NB4 (cell line): ENCODE data around the gene TLR8.
A peak's percentile ranks its signal among the peaks of the same experiment; 100 is the strongest.

Experiments
- DNase-seq: peaks from one replicate; pipeline ENCODE4 v3.0.0; 2010; ENCODE audit warnings: low read depth
- H3K4me3 ChIP-seq: one replicate; pipeline ENCODE4 v1.5.1; 2011; ENCODE audit warnings: mild to moderate bottlenecking, low read depth, low read length, moderate library complexity
- MYC ChIP-seq: IDR thresholded peaks from 2 replicates; pipeline ENCODE4 v1.6.1; 2011; ENCODE audit warnings: low read depth, low read length
- POLR2A ChIP-seq: IDR thresholded peaks from 2 replicates; pipeline ENCODE4 v1.6.1; 2011; ENCODE audit warnings: mild to moderate bottlenecking; ENCODE audit not compliant: insufficient read length; ENCODE audit errors: extremely low read depth
- TF ChIP-seq, protein P1 (sequence below): IDR thresholded peaks from one replicate; pipeline ENCODE4 v1.5.1; 2012; ENCODE audit warnings: low read depth, low read length
- TF ChIP-seq, protein P2 (sequence below): IDR thresholded peaks from 2 replicates; pipeline ENCODE4 v1.6.1; 2011; ENCODE audit warnings: low read depth, low read length

The TLR8 gene

DNA sequence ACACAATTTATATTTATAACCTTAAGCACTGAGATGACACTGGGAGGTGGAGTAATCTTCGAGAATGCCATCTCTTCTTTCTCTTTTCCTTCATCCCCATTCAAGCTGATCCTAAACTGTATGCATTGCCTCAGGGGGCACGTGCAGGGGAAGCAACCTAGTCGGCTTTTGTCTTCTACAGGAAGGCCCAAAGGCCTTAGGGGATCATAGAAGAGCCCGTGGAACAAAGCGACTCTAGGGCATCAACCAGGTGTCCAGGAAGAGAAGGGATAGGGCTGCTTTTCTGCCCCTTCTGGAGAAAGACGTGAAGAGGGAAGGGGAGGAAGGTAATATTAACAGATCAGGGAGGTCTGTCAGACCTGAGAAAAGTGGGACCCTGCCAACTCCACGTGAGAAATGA, 6.9 kb upstream of the TLR8 start:
- TF ChIP-seq POLR2A (no peak), MYC (no peak)
- TF ChIP-seq, protein P1, sequence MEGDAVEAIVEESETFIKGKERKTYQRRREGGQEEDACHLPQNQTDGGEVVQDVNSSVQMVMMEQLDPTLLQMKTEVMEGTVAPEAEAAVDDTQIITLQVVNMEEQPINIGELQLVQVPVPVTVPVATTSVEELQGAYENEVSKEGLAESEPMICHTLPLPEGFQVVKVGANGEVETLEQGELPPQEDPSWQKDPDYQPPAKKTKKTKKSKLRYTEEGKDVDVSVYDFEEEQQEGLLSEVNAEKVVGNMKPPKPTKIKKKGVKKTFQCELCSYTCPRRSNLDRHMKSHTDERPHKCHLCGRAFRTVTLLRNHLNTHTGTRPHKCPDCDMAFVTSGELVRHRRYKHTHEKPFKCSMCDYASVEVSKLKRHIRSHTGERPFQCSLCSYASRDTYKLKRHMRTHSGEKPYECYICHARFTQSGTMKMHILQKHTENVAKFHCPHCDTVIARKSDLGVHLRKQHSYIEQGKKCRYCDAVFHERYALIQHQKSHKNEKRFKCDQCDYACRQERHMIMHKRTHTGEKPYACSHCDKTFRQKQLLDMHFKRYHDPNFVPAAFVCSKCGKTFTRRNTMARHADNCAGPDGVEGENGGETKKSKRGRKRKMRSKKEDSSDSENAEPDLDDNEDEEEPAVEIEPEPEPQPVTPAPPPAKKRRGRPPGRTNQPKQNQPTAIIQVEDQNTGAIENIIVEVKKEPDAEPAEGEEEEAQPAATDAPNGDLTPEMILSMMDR = no peak
- TF ChIP-seq, protein P2, sequence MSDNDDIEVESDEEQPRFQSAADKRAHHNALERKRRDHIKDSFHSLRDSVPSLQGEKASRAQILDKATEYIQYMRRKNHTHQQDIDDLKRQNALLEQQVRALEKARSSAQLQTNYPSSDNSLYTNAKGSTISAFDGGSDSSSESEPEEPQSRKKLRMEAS = no peak
- H3K4me3 ChIP-seq = no peak overlapping the region
- no peak for DNase-seq

GRCh38 chrX:12901486-12901885, 4.9 kb upstream of the TLR8 start:
- TF ChIP-seq, protein P1 = peak; percentile 51
- no peak for TF ChIP-seq POLR2A
- TF ChIP-seq, protein P2 = peak; percentile 62
- no peak overlapping the region for H3K4me3 ChIP-seq
- peak; percentile 66 for DNase-seq

DNA sequence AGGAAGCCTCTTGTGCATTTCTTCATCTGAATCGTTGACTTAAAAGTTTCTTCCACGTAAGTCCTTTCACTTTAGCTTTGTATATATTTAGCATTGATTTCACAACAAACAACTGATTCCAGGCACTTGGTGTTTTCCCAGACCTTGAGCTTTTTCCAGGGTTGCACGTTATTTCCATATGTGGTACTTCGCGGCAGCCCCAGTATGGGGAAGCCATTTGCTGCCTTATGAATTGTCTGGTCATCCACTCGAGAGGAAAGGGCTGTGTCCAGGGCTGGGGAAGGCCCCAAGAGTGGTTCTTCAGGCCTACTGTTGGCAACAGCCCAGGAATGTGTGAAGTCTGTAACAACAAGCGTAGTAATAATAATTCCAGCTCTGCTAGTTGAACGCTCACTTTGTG, 2.8 kb upstream of the TLR8 start:
- TF ChIP-seq MYC = no peak
- TF ChIP-seq, protein P2 = no peak
- TF ChIP-seq POLR2A = no peak
- no peak overlapping the region for H3K4me3 ChIP-seq
- DNase-seq = no peak

- H3K4me3 ChIP-seq = no peak overlapping the region
- TF ChIP-seq MYC (no peak), POLR2A (no peak)
- TF ChIP-seq, protein P2 = no peak
- TF ChIP-seq, protein P1 = no peak
- no peak for DNase-seq
Observed at GRCh38 chrX:12910423-12911121, 4.2 kb downstream of the TLR8 start.

DNA sequence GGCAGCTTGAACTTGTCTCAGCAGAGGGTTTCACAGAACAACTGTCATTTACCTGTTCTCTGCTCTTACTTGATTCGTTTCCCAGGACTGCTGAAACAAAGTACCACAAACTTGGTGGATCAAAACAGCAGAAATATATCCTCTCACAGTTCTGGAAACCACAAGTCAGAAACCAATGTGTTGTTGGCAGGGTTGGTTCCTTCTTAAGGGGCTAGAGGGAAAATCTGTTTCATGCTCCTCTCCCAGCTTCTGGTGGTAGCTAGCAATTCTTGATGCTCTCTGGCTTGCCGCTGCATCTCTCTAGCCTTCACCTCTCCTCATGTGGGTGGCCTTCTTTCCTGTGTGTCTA, 4.7 kb downstream of the TLR8 start:
- no peak for DNase-seq
- H3K4me3 ChIP-seq = no peak overlapping the region
- TF ChIP-seq, protein P2 = no peak
- TF ChIP-seq MYC (no peak), POLR2A (no peak)
- TF ChIP-seq, protein P1 = no peak

- DNase-seq = no peak
- no peak overlapping the region for H3K4me3 ChIP-seq
- TF ChIP-seq, protein P2 = no peak
- no peak for TF ChIP-seq MYC
- no peak for TF ChIP-seq POLR2A
- TF ChIP-seq, protein P1 = no peak
Observed at GRCh38 chrX:12912791-12913482, 6.5 kb downstream of the TLR8 start.
